Activated naive CD8-positive, alpha-beta T cell treated with anti-CD3 and anti-CD28 coated beads, Interleukin-2, amount 50 U/mL, for 24 hours (primary cell): Measurements from ENCODE around the gene HMGXB3.

Experiments used
- ATAC-seq: fragments of 150-1000 bp; cut with Tn5 transposase; one replicate; pipeline ENCODE4 v1.10.0; 2021
- DNase-seq: peaks from one replicate; pipeline ENCODE4 v3.0.0; 2021
- H3K27ac Mint-ChIP-seq: one replicate; pipeline ENCODE4 v1.8.0; 2021; ENCODE audit warnings: mild to moderate bottlenecking, mixed read lengths
- H3K27me3 Mint-ChIP-seq: one replicate; pipeline ENCODE4 v1.8.0; 2021; ENCODE audit warnings: mixed read lengths
- H3K36me3 Mint-ChIP-seq: one replicate; pipeline ENCODE4 v1.8.0; 2021; ENCODE audit warnings: low read depth, mixed read lengths
- H3K4me1 Mint-ChIP-seq: one replicate; pipeline ENCODE4 v1.8.0; 2021; ENCODE audit warnings: mixed read lengths
- H3K4me3 Mint-ChIP-seq: one replicate; pipeline ENCODE4 v1.8.0; 2021; ENCODE audit warnings: mild to moderate bottlenecking, moderate library complexity, mixed read lengths
- H3K9me3 Mint-ChIP-seq: one replicate; pipeline ENCODE4 v1.8.0; 2021; ENCODE audit warnings: mixed read lengths

Gene HMGXB3

GRCh38 chr5:150059623-150060022 lies 59.1 kb downstream of the HMGXB3 start:
- DNase-seq, result no peak

GRCh38 chr5:150060471-150060870 lies 59.9 kb downstream of the HMGXB3 start:
- Mint-ChIP-seq H3K4me3 (no peak overlapping the region), H3K27ac (no peak overlapping the region), H3K9me3 (no peaks in the 10 kb centered on the region), H3K36me3 (peaks cover 5% of the 10 kb centered on the region), H3K27me3 (no peaks in the 10 kb centered on the region), H3K4me1 (no peaks in the 10 kb centered on the region)
- ATAC-seq (no peak), DNase-seq (no peak)

More at GRCh38 chr5:150059623-150060022, 59.1 kb downstream of the HMGXB3 start:
- no peaks in the 10 kb centered on the region for H3K27me3 Mint-ChIP-seq
- ATAC-seq, result no peak
- H3K9me3 Mint-ChIP-seq, result no peaks in the 10 kb centered on the region
- peaks cover 7% of the 10 kb centered on the region for H3K36me3 Mint-ChIP-seq
- H3K4me1 Mint-ChIP-seq, result no peaks in the 10 kb centered on the region
- no peak overlapping the region for H3K27ac Mint-ChIP-seq
- no peak overlapping the region for H3K4me3 Mint-ChIP-seq

- H3K36me3 Mint-ChIP-seq, result no peaks in the 10 kb centered on the region
- no peak overlapping the region for H3K4me3 Mint-ChIP-seq
- no peak overlapping the region for H3K27ac Mint-ChIP-seq
- ATAC-seq, result no peak
- peaks cover 2% of the 10 kb centered on the region for H3K27me3 Mint-ChIP-seq
- peaks cover 5% of the 10 kb centered on the region for H3K4me1 Mint-ChIP-seq
- DNase-seq, result no peak
- no peaks in the 10 kb centered on the region for H3K9me3 Mint-ChIP-seq
Observed at GRCh38 chr5:150061538-150061995, 61.0 kb downstream of the HMGXB3 start.

GRCh38 chr5:150062216-150062922 lies 61.8 kb downstream of the HMGXB3 start:
- peaks cover 12% of the 10 kb centered on the region for H3K4me1 Mint-ChIP-seq
- ATAC-seq (no peak), DNase-seq (no peak)
- no peaks in the 10 kb centered on the region for H3K36me3 Mint-ChIP-seq
- H3K4me3 Mint-ChIP-seq, result no peak overlapping the region
- no peaks in the 10 kb centered on the region for H3K9me3 Mint-ChIP-seq
- no peak overlapping the region for H3K27ac Mint-ChIP-seq
- H3K27me3 Mint-ChIP-seq, result peaks cover 4% of the 10 kb centered on the region

- Mint-ChIP-seq H3K27ac (no peak overlapping the region), H3K36me3 (no peaks in the 10 kb centered on the region), H3K4me1 (peaks cover 12% of the 10 kb centered on the region)
Observed at GRCh38 chr5:150063638-150064037, 63.1 kb downstream of the HMGXB3 start.

GRCh38 chr5:150064681-150065220 lies 64.2 kb downstream of the HMGXB3 start:
- Mint-ChIP-seq H3K4me3 (no peak overlapping the region), H3K27me3 (peaks cover 4% of the 10 kb centered on the region), H3K4me1 (peaks cover 12% of the 10 kb centered on the region), H3K9me3 (no peaks in the 10 kb centered on the region), H3K27ac (no peak overlapping the region), H3K36me3 (no peaks in the 10 kb centered on the region)
- DNase-seq (no peak), ATAC-seq (no peak)

More at GRCh38 chr5:150063638-150064037, 63.1 kb downstream of the HMGXB3 start:
- H3K4me3 Mint-ChIP-seq, result no peak overlapping the region
- H3K9me3 Mint-ChIP-seq, result no peaks in the 10 kb centered on the region
- ATAC-seq (no peak), DNase-seq (no peak)
- peaks cover 4% of the 10 kb centered on the region for H3K27me3 Mint-ChIP-seq

- Mint-ChIP-seq H3K9me3 (no peaks in the 10 kb centered on the region), H3K27ac (no peak overlapping the region), H3K36me3 (no peaks in the 10 kb centered on the region), H3K4me3 (no peak overlapping the region), H3K4me1 (peaks cover 12% of the 10 kb centered on the region), H3K27me3 (peaks cover 4% of the 10 kb centered on the region)
- ATAC-seq (no peak), DNase-seq (no peak)
Observed at GRCh38 chr5:150065346-150065745, 64.8 kb downstream of the HMGXB3 start.

- no peaks in the 10 kb centered on the region for H3K9me3 Mint-ChIP-seq
- no peak for ATAC-seq
- H3K4me3 Mint-ChIP-seq, result no peak overlapping the region
- H3K27ac Mint-ChIP-seq, result no peak overlapping the region
- H3K4me1 Mint-ChIP-seq, result peaks cover 12% of the 10 kb centered on the region
- DNase-seq, result no peak
- H3K36me3 Mint-ChIP-seq, result no peaks in the 10 kb centered on the region
- H3K27me3 Mint-ChIP-seq, result peaks cover 4% of the 10 kb centered on the region
Observed at GRCh38 chr5:150065886-150066285, 65.3 kb downstream of the HMGXB3 start.

GRCh38 chr5:150066436-150066835 lies 65.9 kb downstream of the HMGXB3 start:
- H3K27ac Mint-ChIP-seq, result no peak overlapping the region
- ATAC-seq (no peak), DNase-seq (no peak)
- peaks cover 4% of the 10 kb centered on the region for H3K27me3 Mint-ChIP-seq
- no peak overlapping the region for H3K4me3 Mint-ChIP-seq
- no peaks in the 10 kb centered on the region for H3K9me3 Mint-ChIP-seq
- peaks cover 12% of the 10 kb centered on the region for H3K4me1 Mint-ChIP-seq
- no peaks in the 10 kb centered on the region for H3K36me3 Mint-ChIP-seq

- no peak overlapping the region for H3K27ac Mint-ChIP-seq
- H3K27me3 Mint-ChIP-seq, result peaks cover 4% of the 10 kb centered on the region
- no peaks in the 10 kb centered on the region for H3K36me3 Mint-ChIP-seq
- H3K4me3 Mint-ChIP-seq, result no peak overlapping the region
- H3K4me1 Mint-ChIP-seq, result peaks cover 12% of the 10 kb centered on the region
- no peaks in the 10 kb centered on the region for H3K9me3 Mint-ChIP-seq
- ATAC-seq (peak; percentile 75), DNase-seq (no peak)
Observed at GRCh38 chr5:150066901-150067396, 66.4 kb downstream of the HMGXB3 start.

- Mint-ChIP-seq H3K27me3 (peaks cover 4% of the 10 kb centered on the region), H3K4me3 (no peak overlapping the region), H3K4me1 (peaks cover 12% of the 10 kb centered on the region), H3K36me3 (no peaks in the 10 kb centered on the region), H3K9me3 (no peaks in the 10 kb centered on the region), H3K27ac (no peak overlapping the region)
- DNase-seq, result no peak
- no peak for ATAC-seq
Observed at GRCh38 chr5:150067405-150067960, 66.9 kb downstream of the HMGXB3 start.

GRCh38 chr5:150068071-150068470 lies 67.5 kb downstream of the HMGXB3 start:
- Mint-ChIP-seq H3K4me3 (no peak overlapping the region), H3K27ac (no peak overlapping the region), H3K4me1 (peaks cover 12% of the 10 kb centered on the region), H3K9me3 (no peaks in the 10 kb centered on the region), H3K27me3 (peaks cover 4% of the 10 kb centered on the region), H3K36me3 (no peaks in the 10 kb centered on the region)
- DNase-seq (no peak), ATAC-seq (no peak)

- Mint-ChIP-seq H3K36me3 (no peaks in the 10 kb centered on the region), H3K27ac (no peak overlapping the region), H3K4me3 (no peak overlapping the region), H3K27me3 (peaks cover 4% of the 10 kb centered on the region), H3K4me1 (peaks cover 12% of the 10 kb centered on the region), H3K9me3 (no peaks in the 10 kb centered on the region)
- ATAC-seq (no peak), DNase-seq (no peak)
Observed at GRCh38 chr5:150068472-150068871, 67.9 kb downstream of the HMGXB3 start.

GRCh38 chr5:150068961-150069645 lies 68.6 kb downstream of the HMGXB3 start:
- H3K4me3 Mint-ChIP-seq, result no peak overlapping the region
- no peaks in the 10 kb centered on the region for H3K36me3 Mint-ChIP-seq
- ATAC-seq, result no peak
- peaks cover 12% of the 10 kb centered on the region for H3K4me1 Mint-ChIP-seq
- H3K27ac Mint-ChIP-seq, result no peak overlapping the region
- H3K27me3 Mint-ChIP-seq, result peaks cover 4% of the 10 kb centered on the region
- no peaks in the 10 kb centered on the region for H3K9me3 Mint-ChIP-seq
- no peak for DNase-seq
